Keratinocyte (primary cell): ENCODE results near the gene PTCH2. TPM values are rescaled to one million over a fixed set of nuclear protein-coding genes. Genes with fewer than 3 reads are reported as not detected.

ENCODE experiments used
- DNase-seq: peaks from one replicate; pipeline ENCODE4 v3.0.0-alpha.2; 2011; ENCODE audit warnings: low read depth, missing footprints, low spot score
- FAIRE-seq: peaks from 2 replicates; lab custom pipeline; 2011; peaks lifted over from hg19 to GRCh38; lab: Jason Lieb, UNC
- H2AFZ ChIP-seq: 2 replicates; pipeline ENCODE4 v1.6.0; 2012; ENCODE audit warnings: low read length, control low read depth, inconsistent platforms; ENCODE audit not compliant: control insufficient read depth
- H3K27ac ChIP-seq: 2 replicates; pipeline ENCODE4 v1.5.1; 2011; ENCODE audit warnings: low read length; ENCODE audit not compliant: control insufficient read depth, insufficient read depth
- H3K27me3 ChIP-seq: 3 replicates; pipeline ENCODE4 v1.6.0; 2011; ENCODE audit warnings: low read length; ENCODE audit not compliant: control insufficient read depth, insufficient read depth; ENCODE audit errors: extremely low read depth
- H3K36me3 ChIP-seq, 2 experiments: 2 replicates in 1 of 2; 3 replicates in 1 of 2; pipeline ENCODE4 v1.5.1; 2011; ENCODE audit warnings: low read length in 2 of 2, mild to moderate bottlenecking in 1 of 2; ENCODE audit not compliant: control insufficient read depth in 2 of 2, insufficient read depth in 2 of 2; ENCODE audit errors: extremely low read depth in 1 of 2
- H3K4me1 ChIP-seq: 3 replicates; pipeline ENCODE4 v1.5.1; 2011; ENCODE audit warnings: low read length; ENCODE audit not compliant: control insufficient read depth, insufficient read depth; ENCODE audit errors: extremely low read depth
- H3K4me2 ChIP-seq: 3 replicates; pipeline ENCODE4 v1.6.0; 2011; ENCODE audit warnings: low read depth, low read length; ENCODE audit not compliant: control insufficient read depth, insufficient read depth; ENCODE audit errors: extremely low read depth
- H3K4me3 ChIP-seq, 3 experiments: fragments of 200-600 bp in 1 of 3; sonication (generic) in 1 of 3; 2 replicates in 2 of 3; 3 replicates in 1 of 3; pipeline ENCODE4 v1.5.1; 2011 to 2016; ENCODE audit warnings: low read length in 3 of 3, mild to moderate bottlenecking in 3 of 3, control low read depth in 2 of 3, inconsistent platforms in 1 of 3, low read depth in 1 of 3, mixed read lengths in 1 of 3, mixed run types in 1 of 3, moderate library complexity in 1 of 3; ENCODE audit not compliant: control insufficient read depth in 2 of 3, insufficient read depth in 2 of 3; ENCODE audit errors: extremely low read depth in 1 of 3
- H3K79me2 ChIP-seq: 2 replicates; pipeline ENCODE4 v1.6.0; 2012; ENCODE audit warnings: low read length; ENCODE audit not compliant: control insufficient read depth, insufficient read depth
- H3K9ac ChIP-seq: 3 replicates; pipeline ENCODE4 v1.6.0; 2011; ENCODE audit warnings: low read length; ENCODE audit not compliant: control insufficient read depth, insufficient read depth; ENCODE audit errors: extremely low read depth
- H3K9me1 ChIP-seq: 3 replicates; pipeline ENCODE4 v1.6.0; 2011; ENCODE audit warnings: low read length; ENCODE audit not compliant: control insufficient read depth, insufficient read depth; ENCODE audit errors: extremely low read depth
- H3K9me3 ChIP-seq: 2 replicates; pipeline ENCODE4 v1.5.1; 2012; ENCODE audit warnings: low read depth, low read length; ENCODE audit not compliant: control insufficient read depth
- H4K20me1 ChIP-seq: 3 replicates; pipeline ENCODE4 v1.6.0; 2011; ENCODE audit warnings: low read length; ENCODE audit not compliant: control insufficient read depth, insufficient read depth; ENCODE audit errors: extremely low read depth
- CTCF ChIP-seq, 3 experiments: IDR thresholded peaks in 1 of 3; conservative IDR thresholded peaks in 1 of 3; optimal IDR thresholded peaks in 1 of 3; 2 replicates in 2 of 3; 3 replicates in 1 of 3; pipeline versions ENCODE3 to v1.5.1; 2011; ENCODE audit warnings: low read length in 3 of 3, mild to moderate bottlenecking in 3 of 3, moderate library complexity in 2 of 3, control low read depth in 1 of 3, inconsistent platforms in 1 of 3; ENCODE audit not compliant: insufficient read depth in 2 of 3; ENCODE audit errors: extremely low read depth in 1 of 3
- EZH2 ChIP-seq: IDR thresholded peaks from one replicate; pipeline ENCODE4 v1.6.1; 2012; ENCODE audit warnings: inconsistent platforms, mild to moderate bottlenecking, low read length, moderate library complexity
- dilution Hi-C: fragments of 300-500 bp; cut with MboI; formaldehyde crosslinking; loops from one replicate; pipeline ENCODE4 v1.7.0; 2020; ENCODE audit warnings: low sequenced_read_pairs; ENCODE audit not compliant: extremely low pct_ligation_motif_present
- polyA plus RNA-seq, 5 experiments: library from polyadenylated mRNA; depleted of rRNA in 3 of 5; stranded (reverse) in 3 of 5; stranded (forward) in 1 of 5; unstranded in 1 of 5; fragments of >200 nt; gene quantifications; 1 replicate in 1 of 5; 2 replicates in 3 of 5; 3 replicates in 1 of 5; pipeline versions ENCODE4 v1.2.1 to v1.2.3, GENCODE V29; 2011 to 2012; ENCODE audit warnings: missing spikeins in 2 of 5, low read depth in 1 of 5, low replicate concordance in 1 of 5

Gene PTCH2
- polyA plus RNA-seq, 1 donor (not counting 4 experiments of a cell fraction or from before 2014, with no cell fraction given), result 0.01 TPM

- dilution Hi-C loops, result no loop called here
- H3K4me1 ChIP-seq, result no peaks in the 10 kb centered on the region
- H3K9me3 ChIP-seq, result no peaks in the 10 kb centered on the region
- no peak for DNase-seq
- peaks cover 3% of the 10 kb centered on the region for H3K27me3 ChIP-seq
- no peak overlapping the region for H3K4me3 ChIP-seq
- no peak for FAIRE-seq
- H3K4me2 ChIP-seq, result no peak overlapping the region
- no peak overlapping the region for H2AFZ ChIP-seq
- no peaks in the 10 kb centered on the region for H4K20me1 ChIP-seq
- H3K9me1 ChIP-seq, result no peaks in the 10 kb centered on the region
- no peak overlapping the region for H3K9ac ChIP-seq
- no peaks in the 10 kb centered on the region for H3K36me3 ChIP-seq
- TF ChIP-seq EZH2 (no peak), CTCF (optimal IDR thresholded peaks at IDR 0.05 in 1 of 3, IDR thresholded peaks at IDR 0.05 in 1 of 3, conservative IDR thresholded peaks at IDR 0.05 in 1 of 3; ENCODE audit: extremely low read depth in 1 of 3, insufficient read depth in 2 of 3, low read length in 3 of 3) (no peak)
- no peak overlapping the region for H3K27ac ChIP-seq
- H3K79me2 ChIP-seq, result no peaks in the 10 kb centered on the region
These were observed 14.1 kb downstream of the PTCH2 start for GRCh38 chr1:44828841-44829440.

GRCh38 chr1:44828003-44828651, 14.9 kb downstream of the PTCH2 start:
- H3K9ac ChIP-seq, result no peak overlapping the region
- no peak overlapping the region for H3K4me2 ChIP-seq
- no peaks in the 10 kb centered on the region for H3K36me3 ChIP-seq
- no peak overlapping the region for H3K4me3 ChIP-seq
- H2AFZ ChIP-seq, result no peak overlapping the region
- dilution Hi-C loops, result no loop called here
- no peaks in the 10 kb centered on the region for H3K79me2 ChIP-seq
- no peak overlapping the region for H3K27ac ChIP-seq
- no peaks in the 10 kb centered on the region for H3K9me1 ChIP-seq
- no peak for DNase-seq
- peaks cover 3% of the 10 kb centered on the region for H3K27me3 ChIP-seq
- H3K4me1 ChIP-seq, result no peaks in the 10 kb centered on the region
- FAIRE-seq, result no peak
- H4K20me1 ChIP-seq, result no peaks in the 10 kb centered on the region
- H3K9me3 ChIP-seq, result no peaks in the 10 kb centered on the region
- TF ChIP-seq EZH2 (no peak), CTCF (optimal IDR thresholded peaks at IDR 0.05 in 1 of 3, IDR thresholded peaks at IDR 0.05 in 1 of 3, conservative IDR thresholded peaks at IDR 0.05 in 1 of 3; ENCODE audit: extremely low read depth in 1 of 3, insufficient read depth in 2 of 3, low read length in 3 of 3) (no peak)
